ENCODE data around the gene OGFOD2. TPM values are rescaled to one million over a fixed set of nuclear protein-coding genes. Genes with fewer than 3 reads are reported as not detected.

The OGFOD2 gene
- total and polyA plus RNA-seq, 9 of the 15 experiments (the other 6 are each of a cell fraction or from before 2014, with no cell fraction given) = 1.4 to 111 (median 18.5) TPM

GRCh38 chr12:122980183-122981035 is 5.4 kb downstream of the OGFOD2 start, which contains the start of gene ARL6IP4 (continued):
- TF ChIP-seq ZNF263 (CRISPR knock-in tag; IDR thresholded peaks at IDR 0.05; ENCODE audit: borderline replicate concordance) (peak; percentile 55; the same call in 1 of the 2 replicates), ZFP36 (IDR thresholded peaks at IDR 0.05; ENCODE audit: low read depth, low read length, partially characterized antibody) (no peak), POLR3A (IDR thresholded peaks at IDR 0.05; ENCODE audit: borderline replicate concordance, extremely low read depth, insufficient read depth, insufficient read length) (no peak), GATAD2A (IDR thresholded peaks at IDR 0.05) (no peak), DMBX1 (CRISPR knock-in tag; IDR thresholded peaks at IDR 0.05; ENCODE audit: borderline replicate concordance) (peak; percentile 46; the same call in 1 of the 2 replicates), ZNF311 (CRISPR knock-in tag; IDR thresholded peaks at IDR 0.05) (no peak), ZNF146 (CRISPR knock-in tag; IDR thresholded peaks at IDR 0.05; ENCODE audit: unreplicated experiment) (no peak), ZNF3 (CRISPR knock-in tag; IDR thresholded peaks at IDR 0.05) (no peak), KDM2B (CRISPR knock-in tag; IDR thresholded peaks at IDR 0.05) (no peak; the same call in 1 of the 2 replicates), BCOR (IDR thresholded peaks at IDR 0.05) (no peak), ZNF280B (CRISPR knock-in tag; IDR thresholded peaks at IDR 0.05) (no peak), SMC3 (conservative IDR thresholded peaks at IDR 0.05; ENCODE audit: insufficient read depth, low read depth, low read length) (no peak), ZNF316 (IDR thresholded peaks at IDR 0.05) (no peak), ZNF347 (CRISPR knock-in tag; IDR thresholded peaks at IDR 0.05; ENCODE audit: low read depth) (no peak), GTF2A2 (tag; IDR thresholded peaks at IDR 0.05) (peak; percentile 51; the same call in 1 of the 2 replicates), MBD1 (CRISPR knock-in tag; IDR thresholded peaks at IDR 0.05) (no peak), HBP1 (CRISPR knock-in tag; IDR thresholded peaks at IDR 0.05) (peak; percentile 75; the same call in 1 of the 2 replicates), CBX3 (IDR thresholded peaks at IDR 0.05; ENCODE audit: borderline replicate concordance in 1 of 2, low read length in 2 of 2) (no peak), HMGN3 (IDR thresholded peaks at IDR 0.05; ENCODE audit: borderline replicate concordance, extremely low read depth, insufficient read length, low read depth, low read length) (peak; percentile 64), ZNF140 (CRISPR knock-in tag; IDR thresholded peaks at IDR 0.05) (no peak), NCOA6 (IDR thresholded peaks at IDR 0.05) (no peak), ZNF785 (CRISPR knock-in tag; IDR thresholded peaks at IDR 0.05) (no peak), ZFP30 (CRISPR knock-in tag; IDR thresholded peaks at IDR 0.05; ENCODE audit: borderline replicate concordance) (no peak), MYC (IDR thresholded peaks at IDR 0.05; ENCODE audit: low read depth, low read length) (peak; percentile 66; the same call in 1 of the 2 replicates), MYC (CRISPR knock-in tag; IDR thresholded peaks at IDR 0.05; ENCODE audit: borderline replicate concordance, low read depth) (peak; percentile 56; the same call in 1 of the 2 replicates)

Data from K562 (cell line).